Mucosa of stomach (tissue), 1 donor: ENCODE data around the gene GHRH.

ENCODE experiments used
- H3K27me3 ChIP-seq: one replicate; pipeline ENCODE4 v1.7.0; 2013; ENCODE audit warnings: mild to moderate bottlenecking, low read length; ENCODE audit not compliant: control insufficient read depth, insufficient read depth
- H3K36me3 ChIP-seq: one replicate; pipeline ENCODE4 v1.7.0; 2013; ENCODE audit warnings: low read length; ENCODE audit not compliant: control insufficient read depth, insufficient read depth
- H3K4me1 ChIP-seq: one replicate; pipeline ENCODE4 v1.7.0; 2013; ENCODE audit warnings: mild to moderate bottlenecking, low read length; ENCODE audit not compliant: control insufficient read depth, insufficient read depth
- H3K4me3 ChIP-seq: one replicate; pipeline ENCODE4 v1.7.0; 2013; ENCODE audit warnings: low read length
- H3K9ac ChIP-seq: one replicate; pipeline ENCODE4 v1.7.0; 2013; ENCODE audit warnings: mild to moderate bottlenecking, low read length, moderate library complexity
- H3K9me3 ChIP-seq: one replicate; pipeline ENCODE4 v1.7.0; 2013; ENCODE audit warnings: mild to moderate bottlenecking, low read length, moderate library complexity; ENCODE audit not compliant: control insufficient read depth
- donor health status: Pancreatic carcinoma.

The GHRH gene

GRCh38 chr20:37242503-37242902 lies 19.1 kb downstream of the GHRH start:
- H3K9ac ChIP-seq = no peak overlapping the region
- no peaks in the 10 kb centered on the region for H3K9me3 ChIP-seq
- no peaks in the 10 kb centered on the region for H3K27me3 ChIP-seq
- H3K4me3 ChIP-seq = no peak overlapping the region
- peaks cover 10% of the 10 kb centered on the region for H3K4me1 ChIP-seq
- peaks cover 10% of the 10 kb centered on the region for H3K36me3 ChIP-seq

GRCh38 chr20:37240337-37241067 lies 21.1 kb downstream of the GHRH start:
- Histone ChIP-seq H3K9ac (no peak overlapping the region), H3K4me1 (peaks cover 10% of the 10 kb centered on the region), H3K27me3 (no peaks in the 10 kb centered on the region), H3K36me3 (peaks cover 12% of the 10 kb centered on the region), H3K4me3 (no peak overlapping the region), H3K9me3 (no peaks in the 10 kb centered on the region)

GRCh38 chr20:37238935-37239451 lies 22.6 kb downstream of the GHRH start:
- Histone ChIP-seq H3K9me3 (no peaks in the 10 kb centered on the region), H3K27me3 (no peaks in the 10 kb centered on the region), H3K4me3 (no peak overlapping the region), H3K4me1 (peaks cover 10% of the 10 kb centered on the region), H3K9ac (no peak overlapping the region), H3K36me3 (peaks cover 14% of the 10 kb centered on the region)

- Histone ChIP-seq H3K27me3 (no peaks in the 10 kb centered on the region), H3K4me1 (peaks cover 10% of the 10 kb centered on the region), H3K9me3 (no peaks in the 10 kb centered on the region), H3K9ac (no peak overlapping the region), H3K36me3 (peaks cover 16% of the 10 kb centered on the region), H3K4me3 (no peak overlapping the region)
Observed at GRCh38 chr20:37238426-37238825, 23.2 kb downstream of the GHRH start.

- peaks cover 17% of the 10 kb centered on the region for H3K36me3 ChIP-seq
- H3K9ac ChIP-seq = no peak overlapping the region
- no peaks in the 10 kb centered on the region for H3K27me3 ChIP-seq
- peaks cover 10% of the 10 kb centered on the region for H3K4me1 ChIP-seq
- no peak overlapping the region for H3K4me3 ChIP-seq
- H3K9me3 ChIP-seq = no peaks in the 10 kb centered on the region
Observed at GRCh38 chr20:37237656-37238055, 24.0 kb downstream of the GHRH start.

- Histone ChIP-seq H3K9ac (no peak overlapping the region), H3K4me3 (no peak overlapping the region), H3K4me1 (peaks cover 10% of the 10 kb centered on the region), H3K36me3 (peaks cover 14% of the 10 kb centered on the region), H3K9me3 (no peaks in the 10 kb centered on the region), H3K27me3 (no peaks in the 10 kb centered on the region)
Observed at GRCh38 chr20:37236462-37236861, 25.2 kb downstream of the GHRH start.

GRCh38 chr20:37235065-37235464 lies 26.5 kb downstream of the GHRH start:
- Histone ChIP-seq H3K4me3 (no peak overlapping the region), H3K27me3 (no peaks in the 10 kb centered on the region), H3K36me3 (peaks cover 13% of the 10 kb centered on the region), H3K9ac (no peak overlapping the region), H3K4me1 (peaks cover 10% of the 10 kb centered on the region), H3K9me3 (no peaks in the 10 kb centered on the region)

- H3K4me1 ChIP-seq = peaks cover 10% of the 10 kb centered on the region
- H3K9me3 ChIP-seq = no peaks in the 10 kb centered on the region
- H3K27me3 ChIP-seq = no peaks in the 10 kb centered on the region
- H3K4me3 ChIP-seq = no peak overlapping the region
- H3K36me3 ChIP-seq = peaks cover 15% of the 10 kb centered on the region
- H3K9ac ChIP-seq = no peak overlapping the region
Observed at GRCh38 chr20:37234254-37234581, 27.4 kb downstream of the GHRH start.

GRCh38 chr20:37233548-37234253 lies 27.9 kb downstream of the GHRH start:
- H3K27me3 ChIP-seq = no peaks in the 10 kb centered on the region
- no peak overlapping the region for H3K9ac ChIP-seq
- H3K4me3 ChIP-seq = no peak overlapping the region
- H3K36me3 ChIP-seq = peaks cover 19% of the 10 kb centered on the region
- H3K4me1 ChIP-seq = peaks cover 5% of the 10 kb centered on the region
- no peaks in the 10 kb centered on the region for H3K9me3 ChIP-seq

- no peaks in the 10 kb centered on the region for H3K9me3 ChIP-seq
- H3K27me3 ChIP-seq = no peaks in the 10 kb centered on the region
- no peaks in the 10 kb centered on the region for H3K4me1 ChIP-seq
- no peak overlapping the region for H3K9ac ChIP-seq
- no peak overlapping the region for H3K4me3 ChIP-seq
- peaks cover 14% of the 10 kb centered on the region for H3K36me3 ChIP-seq
Observed at GRCh38 chr20:37231947-37232630, 29.5 kb downstream of the GHRH start.

GRCh38 chr20:37230200-37230599 lies 31.4 kb downstream of the GHRH start:
- Histone ChIP-seq H3K4me1 (no peaks in the 10 kb centered on the region), H3K9ac (no peak overlapping the region), H3K36me3 (peaks cover 24% of the 10 kb centered on the region), H3K4me3 (no peak overlapping the region), H3K9me3 (no peaks in the 10 kb centered on the region), H3K27me3 (no peaks in the 10 kb centered on the region)

- no peak overlapping the region for H3K9ac ChIP-seq
- H3K36me3 ChIP-seq = peaks cover 28% of the 10 kb centered on the region
- H3K4me3 ChIP-seq = no peak overlapping the region
- H3K4me1 ChIP-seq = no peaks in the 10 kb centered on the region
- H3K9me3 ChIP-seq = no peaks in the 10 kb centered on the region
- H3K27me3 ChIP-seq = no peaks in the 10 kb centered on the region
Observed at GRCh38 chr20:37229357-37229756, 32.3 kb downstream of the GHRH start.
